Measurements from ENCODE around the gene GOLGA6A.
"Not testable (repeated sequence)": the region's sequence is repeated elsewhere in the genome, so short reads cannot be mapped to it uniquely, and the experiment has no call there.

Gene GOLGA6A

GRCh38 chr15:74099963-74100733 lies 17.8 kb upstream of the GOLGA6A start:
- peak; percentile 88 for DNase-seq (ENCODE audit: low spot score)

- DNase-seq (ENCODE audit: low spot score) = not testable (repeated sequence)
Measured at GRCh38 chr15:74096753-74097474, 14.6 kb upstream of the GOLGA6A start.

- not testable (repeated sequence) for DNase-seq (ENCODE audit: low spot score)
Measured at GRCh38 chr15:74095610-74096009, 13.3 kb upstream of the GOLGA6A start.

- DNase-seq (ENCODE audit: low spot score) = not testable (repeated sequence)
Measured at GRCh38 chr15:74094567-74094966, 12.2 kb upstream of the GOLGA6A start.

GRCh38 chr15:74075781-74076180 lies 6.6 kb downstream of the GOLGA6A start:
- not testable (repeated sequence) for DNase-seq (ENCODE audit: low spot score)

- not testable (repeated sequence) for DNase-seq (ENCODE audit: low spot score)
Measured at GRCh38 chr15:74072614-74073337, 9.6 kb downstream of the GOLGA6A start.

GRCh38 chr15:74072132-74072531 lies 10.2 kb downstream of the GOLGA6A start:
- not testable (repeated sequence) for DNase-seq (ENCODE audit: low spot score)

- not testable (repeated sequence) for DNase-seq (ENCODE audit: low spot score)
Measured at GRCh38 chr15:74071645-74072044, 10.7 kb downstream of the GOLGA6A start.

GRCh38 chr15:74065684-74066411 lies 16.5 kb downstream of the GOLGA6A start:
- DNase-seq (ENCODE audit: low spot score) = not testable (repeated sequence)

- not testable (repeated sequence) for DNase-seq (ENCODE audit: low spot score)
Measured at GRCh38 chr15:74064822-74065221, 17.5 kb downstream of the GOLGA6A start.

GRCh38 chr15:74064183-74064582 lies 18.2 kb downstream of the GOLGA6A start:
- not testable (repeated sequence) for DNase-seq (ENCODE audit: low spot score)

GRCh38 chr15:74063425-74064146 lies 18.8 kb downstream of the GOLGA6A start:
- DNase-seq (ENCODE audit: low spot score) = not testable (repeated sequence)

- no peak for DNase-seq (ENCODE audit: low spot score)
Measured at GRCh38 chr15:74062671-74063070, 19.7 kb downstream of the GOLGA6A start.

GRCh38 chr15:74062236-74062635 lies 20.1 kb downstream of the GOLGA6A start:
- no peak for DNase-seq (ENCODE audit: low spot score)

- no peak for DNase-seq (ENCODE audit: low spot score)
Measured at GRCh38 chr15:74060251-74060650, 22.1 kb downstream of the GOLGA6A start.

GRCh38 chr15:74059050-74059833 lies 23.1 kb downstream of the GOLGA6A start:
- DNase-seq (ENCODE audit: low spot score) = not testable (repeated sequence)

- DNase-seq (ENCODE audit: low spot score) = not testable (repeated sequence)
Measured at GRCh38 chr15:74056330-74056729, 26.0 kb downstream of the GOLGA6A start.

GRCh38 chr15:74055804-74056203 lies 26.5 kb downstream of the GOLGA6A start:
- DNase-seq (ENCODE audit: low spot score) = no peak

GRCh38 chr15:74053941-74054529 lies 28.3 kb downstream of the GOLGA6A start:
- peak; percentile 89 for DNase-seq (ENCODE audit: low spot score)

GRCh38 chr15:74053517-74053916 lies 28.8 kb downstream of the GOLGA6A start:
- DNase-seq (ENCODE audit: low spot score) = no peak
